HepG2 (cell line): ENCODE data around the gene PRM3. TPM values are rescaled to one million over a fixed set of nuclear protein-coding genes. Genes with fewer than 3 reads are reported as not detected.

Source experiments
- AGO2 ChIP-seq: fragments of 200-400 bp; formaldehyde crosslinking; optimal IDR thresholded peaks from 2 replicates; pipeline ENCODE3; 2017; ENCODE audit warnings: mild to moderate bottlenecking, low read depth, low read length, moderate library complexity
- FLYWCH1 ChIP-seq: sonication (generic); formaldehyde crosslinking; IDR thresholded peaks from 2 replicates; pipeline ENCODE4 v1.8.1; 2023; ENCODE audit warnings: mild to moderate bottlenecking, missing genetic modification reagents
- GZF1 ChIP-seq: sonication (generic); formaldehyde crosslinking; IDR thresholded peaks from 2 replicates; pipeline ENCODE4 v1.5.1; 2020; ENCODE audit warnings: mild to moderate bottlenecking, missing genetic modification reagents
- HDAC2 ChIP-seq: sonication (generic); formaldehyde crosslinking; IDR thresholded peaks from 2 replicates; pipeline ENCODE4 v1.4.0; 2020; ENCODE audit warnings: missing genetic modification reagents
- HHEX ChIP-seq: IDR thresholded peaks from 2 replicates; pipeline ENCODE4 v1.6.1; 2016; ENCODE audit warnings: control low read depth
- MIER2 ChIP-seq: IDR thresholded peaks from 2 replicates; pipeline ENCODE4 v1.6.1; 2016; ENCODE audit warnings: missing biosample characterization, missing genetic modification reagents
- RBM39 ChIP-seq: fragments of 200-400 bp; formaldehyde crosslinking; IDR thresholded peaks from one replicate; pipeline ENCODE4 v1.6.1; 2018; ENCODE audit warnings: antibody characterized with exemption, mild to moderate bottlenecking, low read depth, low read length; ENCODE audit not compliant: poor library complexity, severe bottlenecking
- SETDB1 ChIP-seq: sonication (generic); formaldehyde crosslinking; IDR thresholded peaks from 2 replicates; pipeline ENCODE4 v1.5.1; 2020; ENCODE audit warnings: missing genetic modification reagents, mild to moderate bottlenecking, borderline replicate concordance
- SP140L ChIP-seq: sonication (generic); formaldehyde crosslinking; IDR thresholded peaks from 2 replicates; pipeline ENCODE4 v1.4.0; 2020; ENCODE audit warnings: missing genetic modification reagents, borderline replicate concordance
- ZNF496 ChIP-seq: sonication (generic); formaldehyde crosslinking; IDR thresholded peaks from 2 replicates; pipeline ENCODE4 v1.8.1; 2023; ENCODE audit warnings: mild to moderate bottlenecking, moderate library complexity, missing genetic modification reagents; ENCODE audit not compliant: insufficient replicate concordance
- ZNF501 ChIP-seq: sonication (generic); formaldehyde crosslinking; IDR thresholded peaks from 2 replicates; pipeline ENCODE4 v1.5.1; 2020; ENCODE audit warnings: mild to moderate bottlenecking, moderate library complexity, missing genetic modification reagents
- ZNF772 ChIP-seq: sonication (generic); formaldehyde crosslinking; IDR thresholded peaks from 2 replicates; pipeline ENCODE4 v1.5.0; 2020; ENCODE audit warnings: mild to moderate bottlenecking, missing genetic modification reagents
- polyA plus RNA-seq, 8 experiments: library from polyadenylated mRNA; depleted of rRNA in 3 of 8; stranded (reverse) in 7 of 8; unstranded in 1 of 8; fragments of >200 nt; fragmentation: Illumina TruSeq in 4 of 8; extraction: Trizol in 4 of 8; gene quantifications; 2 replicates each; pipeline versions ENCODE4 v1.2.1 to v1.2.3, GENCODE V29; 2011 to 2016; ENCODE audit warnings: low read depth in 4 of 8, missing spikeins in 1 of 8, mixed read lengths in 1 of 8; ENCODE audit not compliant: insufficient read depth in 1 of 8
- total RNA-seq, 5 experiments: library from RNA; depleted of rRNA; stranded (reverse); fragments of >200 nt; fragmentation: Illumina TruSeq; extraction: Trizol; gene quantifications; 2 replicates each; pipeline ENCODE4 v1.2.3, GENCODE V29; 2016; ENCODE audit warnings: low read depth in 1 of 5
- TF ChIP-seq, protein P1 (sequence below): sonication (generic); formaldehyde crosslinking; IDR thresholded peaks from 2 replicates; pipeline ENCODE4 v1.5.0; 2020; ENCODE audit warnings: missing genetic modification reagents
- TF ChIP-seq, protein P2 (sequence below): sonication (generic); formaldehyde crosslinking; IDR thresholded peaks from 2 replicates; pipeline ENCODE4 v1.8.0; 2022; ENCODE audit warnings: missing genetic modification reagents, mild to moderate bottlenecking, moderate library complexity, borderline replicate concordance
- TF ChIP-seq, protein P3 (sequence below): sonication (generic); formaldehyde crosslinking; IDR thresholded peaks from 2 replicates; pipeline ENCODE4 v1.5.1; 2020; ENCODE audit warnings: missing genetic modification reagents, mild to moderate bottlenecking, borderline replicate concordance
- TF ChIP-seq, protein P4 (sequence below): sonication (generic); formaldehyde crosslinking; IDR thresholded peaks from 2 replicates; pipeline ENCODE4 v1.4.0; 2020; ENCODE audit warnings: missing genetic modification reagents
- TF ChIP-seq, protein P5 (sequence below): sonication (generic); formaldehyde crosslinking; IDR thresholded peaks from 2 replicates; pipeline ENCODE4 v1.9.0; 2021; ENCODE audit warnings: missing genetic modification reagents, mild to moderate bottlenecking, borderline replicate concordance
- TF ChIP-seq, protein P6 (sequence below): sonication (generic); formaldehyde crosslinking; IDR thresholded peaks from 2 replicates; pipeline ENCODE4 v1.4.0; 2020; ENCODE audit warnings: missing genetic modification reagents

PRM3 gene
- total and polyA plus RNA-seq, 2 of the 13 experiments (the other 11 are each of a cell fraction or from before 2014, with no cell fraction given), result not detected

DNA sequence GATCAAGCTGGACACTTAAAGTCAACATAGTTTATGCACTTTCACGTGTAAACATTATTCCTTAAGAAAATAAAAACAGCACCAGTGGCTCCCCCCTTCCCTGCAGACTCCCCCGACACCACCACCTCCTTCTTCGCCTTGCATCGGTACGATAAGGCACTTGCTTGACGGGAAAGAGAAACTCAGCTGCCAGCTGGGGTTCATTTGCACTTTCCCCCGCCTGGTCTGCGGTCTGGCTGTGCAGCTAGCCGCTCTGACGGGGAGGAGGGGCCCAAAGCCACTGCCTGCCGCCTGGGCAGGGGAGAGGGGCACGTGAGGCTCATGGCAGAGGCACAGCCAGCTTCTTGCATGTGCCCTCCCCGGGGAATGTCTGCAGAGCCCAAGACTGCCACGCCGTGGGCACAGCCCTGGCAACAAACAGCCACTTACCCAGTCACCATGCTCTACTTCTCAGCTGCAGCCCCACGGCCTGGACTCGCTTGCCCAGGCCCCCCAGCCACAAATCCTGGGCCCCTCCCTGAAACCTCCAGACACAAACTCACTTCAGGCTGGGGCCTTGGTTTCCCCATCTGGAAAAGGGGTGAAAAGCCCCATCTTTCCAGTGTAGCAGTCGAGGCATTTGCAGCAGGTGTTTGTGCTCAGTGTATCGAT is 24.2 kb upstream of the PRM3 start (continued):
- TF ChIP-seq, protein P1, sequence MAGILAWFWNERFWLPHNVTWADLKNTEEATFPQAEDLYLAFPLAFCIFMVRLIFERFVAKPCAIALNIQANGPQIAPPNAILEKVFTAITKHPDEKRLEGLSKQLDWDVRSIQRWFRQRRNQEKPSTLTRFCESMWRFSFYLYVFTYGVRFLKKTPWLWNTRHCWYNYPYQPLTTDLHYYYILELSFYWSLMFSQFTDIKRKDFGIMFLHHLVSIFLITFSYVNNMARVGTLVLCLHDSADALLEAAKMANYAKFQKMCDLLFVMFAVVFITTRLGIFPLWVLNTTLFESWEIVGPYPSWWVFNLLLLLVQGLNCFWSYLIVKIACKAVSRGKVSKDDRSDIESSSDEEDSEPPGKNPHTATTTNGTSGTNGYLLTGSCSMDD (CRISPR knock-in tag), result no peak
- TF ChIP-seq SETDB1 (no peak), ZNF772 (peak; percentile 82), RBM39 (peak; percentile 80), SP140L (no peak), MIER2 (no peak), HHEX (CRISPR knock-in tag) (no peak), AGO2 (peak; percentile 33), HDAC2 (peak; percentile 84), GZF1 (no peak; the same call in 1 of the 2 replicates), ZNF496 (CRISPR knock-in tag) (no peak), ZNF501 (CRISPR knock-in tag) (0 out of 2 replicates have a peak, but pooled peaks have one; percentile 2), FLYWCH1 (CRISPR knock-in tag) (no peak)
- TF ChIP-seq, protein P2, sequence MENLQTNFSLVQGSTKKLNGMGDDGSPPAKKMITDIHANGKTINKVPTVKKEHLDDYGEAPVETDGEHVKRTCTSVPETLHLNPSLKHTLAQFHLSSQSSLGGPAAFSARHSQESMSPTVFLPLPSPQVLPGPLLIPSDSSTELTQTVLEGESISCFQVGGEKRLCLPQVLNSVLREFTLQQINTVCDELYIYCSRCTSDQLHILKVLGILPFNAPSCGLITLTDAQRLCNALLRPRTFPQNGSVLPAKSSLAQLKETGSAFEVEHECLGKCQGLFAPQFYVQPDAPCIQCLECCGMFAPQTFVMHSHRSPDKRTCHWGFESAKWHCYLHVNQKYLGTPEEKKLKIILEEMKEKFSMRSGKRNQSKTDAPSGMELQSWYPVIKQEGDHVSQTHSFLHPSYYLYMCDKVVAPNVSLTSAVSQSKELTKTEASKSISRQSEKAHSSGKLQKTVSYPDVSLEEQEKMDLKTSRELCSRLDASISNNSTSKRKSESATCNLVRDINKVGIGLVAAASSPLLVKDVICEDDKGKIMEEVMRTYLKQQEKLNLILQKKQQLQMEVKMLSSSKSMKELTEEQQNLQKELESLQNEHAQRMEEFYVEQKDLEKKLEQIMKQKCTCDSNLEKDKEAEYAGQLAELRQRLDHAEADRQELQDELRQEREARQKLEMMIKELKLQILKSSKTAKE, result peak; percentile 88
- TF ChIP-seq, protein P3, sequence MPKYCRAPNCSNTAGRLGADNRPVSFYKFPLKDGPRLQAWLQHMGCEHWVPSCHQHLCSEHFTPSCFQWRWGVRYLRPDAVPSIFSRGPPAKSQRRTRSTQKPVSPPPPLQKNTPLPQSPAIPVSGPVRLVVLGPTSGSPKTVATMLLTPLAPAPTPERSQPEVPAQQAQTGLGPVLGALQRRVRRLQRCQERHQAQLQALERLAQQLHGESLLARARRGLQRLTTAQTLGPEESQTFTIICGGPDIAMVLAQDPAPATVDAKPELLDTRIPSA, result no peak
- TF ChIP-seq, protein P4, sequence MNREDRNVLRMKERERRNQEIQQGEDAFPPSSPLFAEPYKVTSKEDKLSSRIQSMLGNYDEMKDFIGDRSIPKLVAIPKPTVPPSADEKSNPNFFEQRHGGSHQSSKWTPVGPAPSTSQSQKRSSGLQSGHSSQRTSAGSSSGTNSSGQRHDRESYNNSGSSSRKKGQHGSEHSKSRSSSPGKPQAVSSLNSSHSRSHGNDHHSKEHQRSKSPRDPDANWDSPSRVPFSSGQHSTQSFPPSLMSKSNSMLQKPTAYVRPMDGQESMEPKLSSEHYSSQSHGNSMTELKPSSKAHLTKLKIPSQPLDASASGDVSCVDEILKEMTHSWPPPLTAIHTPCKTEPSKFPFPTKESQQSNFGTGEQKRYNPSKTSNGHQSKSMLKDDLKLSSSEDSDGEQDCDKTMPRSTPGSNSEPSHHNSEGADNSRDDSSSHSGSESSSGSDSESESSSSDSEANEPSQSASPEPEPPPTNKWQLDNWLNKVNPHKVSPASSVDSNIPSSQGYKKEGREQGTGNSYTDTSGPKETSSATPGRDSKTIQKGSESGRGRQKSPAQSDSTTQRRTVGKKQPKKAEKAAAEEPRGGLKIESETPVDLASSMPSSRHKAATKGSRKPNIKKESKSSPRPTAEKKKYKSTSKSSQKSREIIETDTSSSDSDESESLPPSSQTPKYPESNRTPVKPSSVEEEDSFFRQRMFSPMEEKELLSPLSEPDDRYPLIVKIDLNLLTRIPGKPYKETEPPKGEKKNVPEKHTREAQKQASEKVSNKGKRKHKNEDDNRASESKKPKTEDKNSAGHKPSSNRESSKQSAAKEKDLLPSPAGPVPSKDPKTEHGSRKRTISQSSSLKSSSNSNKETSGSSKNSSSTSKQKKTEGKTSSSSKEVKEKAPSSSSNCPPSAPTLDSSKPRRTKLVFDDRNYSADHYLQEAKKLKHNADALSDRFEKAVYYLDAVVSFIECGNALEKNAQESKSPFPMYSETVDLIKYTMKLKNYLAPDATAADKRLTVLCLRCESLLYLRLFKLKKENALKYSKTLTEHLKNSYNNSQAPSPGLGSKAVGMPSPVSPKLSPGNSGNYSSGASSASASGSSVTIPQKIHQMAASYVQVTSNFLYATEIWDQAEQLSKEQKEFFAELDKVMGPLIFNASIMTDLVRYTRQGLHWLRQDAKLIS (CRISPR knock-in tag), result no peak
- TF ChIP-seq, protein P5, sequence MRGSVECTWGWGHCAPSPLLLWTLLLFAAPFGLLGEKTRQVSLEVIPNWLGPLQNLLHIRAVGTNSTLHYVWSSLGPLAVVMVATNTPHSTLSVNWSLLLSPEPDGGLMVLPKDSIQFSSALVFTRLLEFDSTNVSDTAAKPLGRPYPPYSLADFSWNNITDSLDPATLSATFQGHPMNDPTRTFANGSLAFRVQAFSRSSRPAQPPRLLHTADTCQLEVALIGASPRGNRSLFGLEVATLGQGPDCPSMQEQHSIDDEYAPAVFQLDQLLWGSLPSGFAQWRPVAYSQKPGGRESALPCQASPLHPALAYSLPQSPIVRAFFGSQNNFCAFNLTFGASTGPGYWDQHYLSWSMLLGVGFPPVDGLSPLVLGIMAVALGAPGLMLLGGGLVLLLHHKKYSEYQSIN, result no peak
- TF ChIP-seq, protein P6, sequence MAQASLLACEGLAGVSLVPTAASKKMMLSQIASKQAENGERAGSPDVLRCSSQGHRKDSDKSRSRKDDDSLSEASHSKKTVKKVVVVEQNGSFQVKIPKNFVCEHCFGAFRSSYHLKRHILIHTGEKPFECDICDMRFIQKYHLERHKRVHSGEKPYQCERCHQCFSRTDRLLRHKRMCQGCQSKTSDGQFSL (CRISPR knock-in tag), result peak; percentile 68; the same call in 1 of the 2 replicates
